Stimulated activated CD8-positive, alpha-beta memory T cell treated with anti-CD3 and anti-CD28 coated beads, Interleukin-4, amount 100 ng/mL, for 1 hour (primary cell): ENCODE measurements around the gene FLCN.
A peak's percentile ranks its signal among the peaks of the same experiment; 100 is the strongest.
"Not testable (repeated sequence)": the region's sequence is repeated elsewhere in the genome, so short reads cannot be mapped to it uniquely, and the experiment has no call there.

Source experiments
- DNase-seq, 2 donors: peaks; one replicate each; pipeline ENCODE4 v3.0.0-alpha.2; 2020; ENCODE audit warnings: low read depth in 2 of 2, low spot score in 1 of 2

FLCN gene

DNA sequence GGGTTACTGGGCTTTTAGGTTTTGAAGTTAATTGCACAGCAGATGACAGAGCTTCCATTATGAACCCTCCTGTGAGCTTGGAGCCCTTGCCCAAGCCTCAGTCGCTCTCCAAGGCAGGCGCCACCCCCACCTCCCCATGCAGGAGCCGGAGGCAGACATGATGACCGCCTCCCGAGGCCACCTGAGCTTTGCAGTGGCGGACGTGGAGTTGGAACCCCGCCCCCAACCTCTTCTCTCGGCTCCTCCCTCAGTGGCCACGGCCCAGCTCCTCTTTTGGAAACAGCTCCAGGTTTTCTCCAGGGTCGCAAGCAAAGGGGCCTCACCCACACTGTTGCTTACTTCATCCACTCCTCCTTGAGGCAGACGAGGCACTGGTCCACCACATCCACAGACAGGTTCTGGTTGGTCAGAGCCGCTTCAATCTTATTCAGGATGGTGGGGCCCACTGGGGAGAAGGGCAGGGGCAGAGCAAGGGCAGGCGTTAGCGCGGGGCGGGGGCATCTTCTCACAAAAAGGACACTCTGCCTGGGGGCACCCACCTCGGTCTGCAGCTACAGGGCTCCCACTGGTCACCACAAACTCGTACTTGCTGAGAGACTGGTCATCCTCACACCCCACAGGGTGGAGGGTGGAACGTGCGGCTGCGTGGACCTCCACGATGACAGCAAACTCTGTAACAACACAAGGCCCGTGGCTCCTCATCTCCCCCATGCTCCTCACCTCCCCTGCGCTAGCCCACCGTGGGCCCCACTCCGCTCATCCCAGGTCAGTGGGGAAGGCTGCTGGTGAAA is 22.1 kb downstream of the FLCN start:
- DNase-seq = no peak

DNA sequence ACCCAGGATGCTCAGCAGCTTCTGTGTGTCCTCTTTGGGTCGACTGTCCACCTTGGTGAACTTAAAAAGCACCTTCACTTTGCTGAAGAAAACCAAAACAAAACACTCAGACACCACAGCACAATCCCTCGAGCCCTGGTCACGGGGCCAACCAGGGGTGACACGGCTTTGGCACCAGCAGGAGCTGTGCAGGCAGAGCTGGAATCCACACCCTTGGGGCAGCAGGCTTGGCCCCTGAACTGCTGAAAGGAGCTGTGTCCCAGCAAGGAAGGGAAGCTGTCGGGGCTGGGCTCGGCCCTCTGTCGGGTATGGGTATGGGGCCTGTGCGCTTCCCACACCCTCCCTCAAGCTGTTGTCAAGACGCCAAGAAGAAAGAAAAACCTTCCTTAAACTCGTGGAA is 23.2 kb downstream of the FLCN start:
- no peak for DNase-seq

DNA sequence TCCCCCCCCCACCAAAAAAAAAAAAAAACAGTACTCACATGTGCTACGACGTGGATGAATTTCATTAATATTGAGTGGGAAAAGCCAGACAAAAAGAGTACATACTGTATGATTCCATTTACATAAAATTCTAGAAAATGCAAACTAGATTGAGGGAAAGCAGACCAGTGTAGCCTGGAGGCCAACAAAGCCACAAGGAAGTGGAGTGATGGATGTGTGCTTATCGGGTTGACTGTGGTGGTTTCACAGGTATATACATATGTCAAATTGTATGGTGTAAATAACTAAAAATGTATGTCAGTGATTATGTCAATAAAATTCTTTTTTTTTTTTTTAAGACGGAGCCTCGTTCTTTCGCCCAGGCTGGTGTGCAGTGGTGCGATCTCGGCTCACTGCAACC is 29.0 kb downstream of the FLCN start:
- no peak for DNase-seq

DNA sequence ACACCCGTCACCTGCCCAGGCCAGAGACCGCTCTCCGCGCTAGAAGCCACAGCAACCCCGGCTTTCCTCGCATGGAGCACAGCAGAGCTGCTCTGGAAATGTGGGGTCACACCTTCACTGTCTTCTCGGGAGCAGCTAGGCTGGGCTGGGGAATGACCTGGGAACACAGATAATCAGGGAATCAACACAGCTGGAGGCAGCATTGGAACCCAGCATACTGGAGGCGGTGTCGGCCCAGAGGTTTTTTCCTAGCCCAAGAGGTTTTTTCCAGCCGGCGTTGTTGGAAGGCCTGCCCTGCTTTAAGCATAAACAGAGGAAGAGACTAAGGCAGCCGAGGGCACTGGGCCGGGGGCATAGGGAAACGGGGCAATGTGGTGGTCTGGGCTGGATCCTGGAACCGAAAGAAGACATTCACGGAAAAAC is 30.0 kb downstream of the FLCN start:
- no peak for DNase-seq

DNA sequence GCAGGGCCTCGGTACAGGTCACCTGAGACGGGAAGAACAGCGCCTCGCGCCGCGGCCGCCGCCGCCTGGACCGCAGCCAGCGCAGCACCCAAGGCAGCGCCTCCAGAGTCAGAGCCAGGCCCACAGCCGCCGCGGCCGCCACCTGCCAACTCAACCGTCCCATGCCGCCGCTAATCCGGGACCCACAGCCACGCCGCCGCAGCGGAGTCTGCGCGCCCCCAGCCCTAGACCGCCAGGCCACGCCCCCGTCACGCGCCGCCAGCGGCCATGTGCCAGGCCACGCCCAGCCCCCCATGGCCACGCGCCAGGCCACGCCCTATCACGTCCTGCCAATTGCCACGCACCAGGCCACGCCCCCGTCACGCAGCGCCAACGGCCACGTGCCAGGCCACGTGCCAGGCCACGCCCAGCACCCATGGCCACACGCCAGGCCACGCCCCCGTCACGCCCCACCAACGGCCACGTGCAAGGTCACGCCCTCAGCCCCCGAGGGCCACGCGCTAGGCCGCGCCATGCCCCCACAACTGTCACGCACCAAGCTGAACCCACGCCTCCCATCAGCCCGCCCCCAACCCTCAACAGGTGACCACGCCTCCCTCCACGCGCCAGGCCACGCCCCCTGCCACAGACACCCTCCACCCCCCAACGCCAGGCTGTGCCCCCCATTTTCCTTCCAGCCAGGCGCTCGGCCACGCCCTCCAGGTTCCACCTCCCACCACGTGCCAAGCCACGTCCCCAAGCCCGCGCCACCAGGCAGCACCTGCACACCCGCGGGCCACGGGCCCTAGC is 30.6 kb downstream of the FLCN start, which contains the start of gene PLD6:
Gene PLD6 (minus strand): TSS at position 210 of the 789 bp plus-strand sequence. CDS start 47 bp downstream, at position 163.
- peak; percentile 66 to 75 for DNase-seq

DNA sequence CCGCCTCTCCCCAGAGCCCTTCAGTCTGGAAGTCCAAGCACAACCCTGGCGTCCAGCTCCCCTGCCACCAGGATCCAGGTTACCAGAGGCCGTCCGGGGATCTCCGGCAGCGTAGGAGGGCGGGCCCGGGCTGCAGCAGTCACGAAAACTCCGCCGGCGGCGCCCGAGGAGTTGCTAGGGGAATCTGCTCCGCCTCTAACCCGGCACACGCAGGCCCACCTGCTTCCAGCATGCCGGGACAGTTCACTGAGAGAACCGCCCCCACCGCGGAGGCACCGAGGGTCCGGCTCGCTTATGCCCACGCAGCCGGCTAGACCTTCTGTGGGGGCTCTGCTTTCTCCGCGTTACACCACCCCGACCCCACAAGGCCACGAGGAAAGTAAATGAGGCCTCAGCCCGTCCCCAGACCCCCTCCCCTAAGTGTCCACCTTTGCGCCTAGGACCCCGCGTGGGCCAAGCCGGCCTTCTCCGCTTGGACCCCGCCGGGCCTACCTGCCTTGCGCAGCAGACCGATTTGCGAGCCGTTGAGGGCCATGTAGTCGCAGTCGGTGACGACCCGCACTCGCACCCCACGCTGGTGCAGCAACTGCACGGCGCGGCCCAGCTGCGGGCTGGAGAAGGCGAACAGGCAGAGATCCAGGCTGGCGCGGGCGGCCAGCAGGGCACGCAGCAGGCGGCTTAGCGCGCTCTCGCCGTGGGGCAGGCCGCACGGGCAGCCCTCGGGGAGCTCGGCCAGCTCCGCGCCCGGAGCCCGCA is 31.4 kb downstream of the FLCN start:
- no peak for DNase-seq

DNA sequence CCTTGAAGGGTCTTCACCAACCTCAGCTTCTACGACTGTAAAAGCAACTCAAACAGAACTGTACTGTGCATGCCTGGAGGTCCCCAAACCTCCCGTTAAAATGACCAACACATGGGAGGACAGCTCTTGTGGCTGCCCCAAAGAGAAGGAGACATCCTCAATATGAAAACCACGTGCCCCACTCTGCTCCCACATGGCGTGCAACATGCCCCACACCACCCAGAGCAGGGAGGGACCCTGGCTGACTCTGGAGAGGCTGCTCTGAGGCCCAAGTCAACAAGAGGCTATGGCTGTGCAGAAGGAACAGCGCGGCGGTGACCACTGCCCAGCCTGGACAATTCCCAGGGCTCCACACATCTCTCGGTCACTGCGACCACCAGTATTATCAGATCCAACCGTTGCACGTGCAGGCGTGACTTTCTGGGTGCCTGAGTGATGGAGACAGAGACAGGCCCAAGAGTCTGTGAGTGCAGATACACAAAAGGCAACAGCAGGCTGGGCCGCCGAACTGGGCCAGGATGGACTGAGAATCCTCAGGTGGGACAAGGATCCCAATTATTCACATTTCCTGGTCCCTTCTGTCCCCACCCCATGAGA is 32.2 kb downstream of the FLCN start:
- DNase-seq = no peak

DNA sequence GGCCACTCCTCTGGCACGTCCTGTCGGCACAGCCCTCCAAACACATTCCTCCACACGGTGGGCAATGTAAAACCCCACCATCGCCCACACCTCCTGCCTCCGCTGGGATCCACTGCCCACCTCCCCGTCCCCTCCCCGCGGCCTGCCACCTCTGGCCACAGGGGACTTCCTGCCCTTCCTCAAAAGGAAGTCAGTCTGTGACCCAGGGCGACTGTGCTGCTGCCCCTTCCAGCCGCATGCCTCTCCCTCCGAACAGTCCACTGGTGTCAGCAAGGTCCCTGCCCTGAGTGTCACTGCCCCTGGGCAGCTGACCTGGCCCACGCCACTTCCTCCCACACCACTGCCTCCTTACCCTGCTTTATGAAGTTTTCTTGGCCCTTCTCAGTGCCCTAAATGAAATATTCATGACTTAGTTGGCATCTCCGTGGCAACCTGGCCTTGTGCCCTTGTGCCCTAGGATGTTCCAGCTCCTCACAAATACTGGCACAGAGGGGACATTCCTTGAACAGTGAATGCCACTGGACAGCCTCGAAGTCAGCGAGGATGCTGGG is 32.9 kb downstream of the FLCN start:
- DNase-seq = no peak

DNA sequence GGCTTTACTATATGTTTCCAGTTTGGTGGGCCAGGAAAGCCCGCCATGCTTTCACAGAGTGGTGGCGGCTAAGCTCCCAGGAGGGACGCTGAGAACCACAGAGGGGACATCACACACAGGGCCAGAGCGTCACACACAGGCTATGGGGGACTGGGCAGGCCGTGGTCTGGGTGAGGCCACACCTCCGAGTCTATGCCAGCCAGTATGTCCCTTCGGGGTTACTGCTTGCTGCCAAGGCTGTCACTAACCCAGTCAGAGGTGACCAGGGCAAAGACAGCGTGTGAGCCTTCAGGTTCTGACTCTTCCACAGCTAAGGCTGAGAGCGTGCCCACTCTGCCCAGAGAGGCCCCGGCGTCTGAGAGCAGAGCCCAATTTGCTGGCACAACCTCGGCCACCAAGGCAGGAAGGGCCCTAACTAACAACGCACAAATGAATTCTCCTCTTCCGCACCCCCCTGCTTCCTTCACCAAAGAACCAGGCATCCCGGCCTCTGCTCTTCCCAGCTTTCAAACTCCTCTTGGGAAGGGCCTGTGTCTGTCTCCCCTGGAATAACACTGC is 33.7 kb downstream of the FLCN start:
- no peak for DNase-seq

DNA sequence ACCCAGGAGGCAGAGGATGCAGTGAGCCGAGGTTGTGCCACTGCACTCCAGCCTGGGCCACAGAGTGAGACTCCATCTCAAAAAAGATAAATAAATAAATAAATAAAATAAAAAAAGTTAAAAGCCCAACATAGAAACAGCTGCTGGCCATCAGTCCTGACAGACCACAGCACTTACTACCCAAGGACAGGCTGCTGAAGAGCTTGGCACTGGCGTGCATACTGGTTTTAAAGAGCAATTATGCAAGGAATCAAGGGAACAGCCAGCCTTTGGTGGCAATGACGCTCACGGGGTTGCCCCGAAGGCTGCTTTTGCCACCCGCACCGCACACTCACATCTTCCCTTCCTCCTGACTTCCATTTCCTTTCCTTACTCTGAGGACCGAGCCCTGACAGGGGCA is 35.1 kb downstream of the FLCN start:
- DNase-seq = no peak

DNA sequence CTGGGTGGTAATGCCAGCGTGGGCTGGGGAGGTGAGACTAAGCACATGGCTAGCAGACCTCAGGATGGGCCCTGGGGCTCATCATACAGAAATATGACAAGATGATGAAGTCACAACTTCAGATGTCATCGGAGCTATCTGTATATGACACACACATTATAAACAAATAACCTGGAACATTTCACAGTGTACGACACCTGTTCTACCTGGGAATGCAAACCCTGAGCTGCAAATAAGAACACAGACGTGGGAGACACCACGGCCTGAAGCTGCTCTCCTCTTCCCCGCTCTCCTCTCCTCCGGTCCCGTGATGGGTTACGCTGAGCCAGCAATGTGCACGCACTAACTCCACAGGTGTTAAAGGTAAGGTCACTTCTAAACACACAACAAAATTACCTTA is 35.7 kb downstream of the FLCN start:
- no peak for DNase-seq

DNA sequence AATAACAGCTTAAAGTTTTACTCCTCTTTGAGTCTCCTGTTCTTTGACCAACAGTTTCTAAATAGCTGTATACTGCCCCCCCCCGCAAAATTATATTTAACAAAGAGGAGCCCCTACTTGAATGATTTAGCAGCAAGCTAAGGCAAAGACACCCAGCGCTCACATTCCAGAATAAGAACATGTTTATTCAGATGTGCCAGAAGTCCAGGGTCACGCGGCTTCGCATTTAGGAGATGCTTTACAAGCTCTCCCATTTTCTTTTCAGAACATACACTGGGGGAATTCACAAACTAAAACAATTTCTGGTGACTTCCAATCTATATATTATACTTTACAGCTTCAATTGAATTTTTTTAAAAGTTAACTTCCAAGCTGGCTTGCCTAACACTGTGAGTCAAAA is 36.1 kb downstream of the FLCN start:
- DNase-seq = no peak

DNA sequence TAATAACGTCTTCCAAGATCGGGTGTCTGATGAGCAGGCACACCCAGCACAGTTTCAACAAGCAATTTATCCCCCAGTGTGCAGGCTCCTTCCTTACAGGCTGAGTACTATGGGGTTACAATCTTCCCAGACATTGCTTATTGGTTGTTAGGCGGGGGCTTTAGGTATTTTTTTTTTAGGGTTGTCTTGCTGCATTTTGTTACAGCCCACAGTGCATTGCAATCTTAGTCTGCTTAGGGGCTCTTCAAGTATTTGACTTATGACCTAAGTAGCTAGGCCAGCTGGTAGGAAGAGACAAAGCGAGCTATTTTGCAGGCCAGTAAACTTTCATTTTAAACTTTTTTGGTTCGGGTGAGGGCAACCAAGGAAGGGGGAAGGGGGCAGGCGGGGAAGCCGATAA is 36.7 kb downstream of the FLCN start:
- no peak for DNase-seq

DNA sequence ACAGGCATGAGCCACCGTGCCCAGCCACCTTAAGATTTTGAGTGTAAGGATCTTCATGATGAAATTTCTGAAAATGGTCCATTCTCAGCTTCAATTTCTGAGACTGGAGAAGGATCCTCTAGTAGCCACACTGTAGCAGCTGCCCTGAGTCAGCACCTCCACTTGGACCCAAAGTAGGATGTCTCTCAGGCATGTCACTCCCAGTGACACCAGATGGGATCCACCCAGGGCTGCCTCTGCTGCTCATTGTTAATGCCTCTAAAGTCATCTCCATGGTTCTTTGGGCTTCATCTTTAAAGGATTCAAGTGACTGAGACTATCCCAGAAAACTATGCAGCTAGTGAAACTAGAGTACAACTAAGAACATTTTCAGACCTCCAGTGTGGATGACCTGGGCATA is 38.7 kb downstream of the FLCN start:
- DNase-seq = no peak

DNA sequence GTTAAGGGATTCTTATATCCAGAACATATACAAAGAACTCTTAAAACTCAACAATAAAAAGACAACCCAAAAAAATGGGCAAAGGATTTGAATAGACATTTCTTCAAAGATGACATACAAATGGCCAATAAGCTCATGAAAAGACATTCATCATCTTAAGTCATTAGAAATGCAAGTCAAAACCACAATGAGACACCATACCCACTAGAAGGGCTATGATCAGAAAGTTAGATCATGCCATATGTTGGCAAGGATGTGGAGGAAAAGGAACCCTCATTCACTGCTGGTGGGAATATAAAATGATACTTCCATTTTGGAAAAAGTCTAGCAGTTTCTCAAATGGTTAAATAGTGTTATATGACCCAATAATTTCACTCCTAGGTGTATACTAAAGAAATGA is 40.2 kb downstream of the FLCN start:
- no peak for DNase-seq

DNA sequence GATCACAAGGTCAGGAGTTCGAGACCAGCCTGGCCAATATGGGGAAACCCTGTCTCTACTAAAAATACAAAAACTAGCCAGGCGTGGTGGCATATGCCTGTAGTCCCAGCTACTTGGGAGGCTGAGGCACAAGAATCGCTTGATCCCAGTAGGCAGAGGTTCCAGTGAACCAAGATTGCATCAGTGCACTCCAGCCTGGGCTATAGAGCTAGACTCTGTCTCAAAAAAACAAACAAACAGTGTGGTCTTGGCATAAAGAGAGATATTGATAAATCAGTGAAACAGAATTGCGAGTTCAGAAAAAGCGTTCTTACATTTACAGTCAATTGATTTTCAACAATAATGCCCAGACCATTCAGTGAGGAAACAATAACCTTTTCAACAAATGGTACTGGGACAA is 41.5 kb downstream of the FLCN start:
- not testable (repeated sequence) for DNase-seq

DNA sequence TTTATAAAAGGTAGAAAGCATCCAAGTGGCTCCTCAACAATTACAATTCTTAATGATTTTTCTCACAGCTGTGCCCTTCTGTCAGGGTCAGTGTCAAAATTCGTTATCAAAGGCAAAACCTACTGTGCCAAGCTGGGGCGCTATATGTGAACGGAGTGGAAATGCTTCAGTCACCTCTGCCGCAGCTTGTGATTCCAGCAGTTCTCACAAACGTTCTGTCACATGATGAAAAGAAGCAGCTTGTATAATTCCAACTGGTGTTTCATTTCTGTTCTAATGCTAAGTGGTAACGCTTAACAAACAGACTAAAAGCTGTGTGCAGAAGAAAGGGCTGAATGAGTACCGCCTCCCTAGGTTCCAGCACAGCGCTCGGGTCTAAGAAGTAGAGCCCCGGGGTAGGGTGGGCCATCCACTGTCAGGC is 45.0 kb downstream of the FLCN start:
- no peak for DNase-seq

DNA sequence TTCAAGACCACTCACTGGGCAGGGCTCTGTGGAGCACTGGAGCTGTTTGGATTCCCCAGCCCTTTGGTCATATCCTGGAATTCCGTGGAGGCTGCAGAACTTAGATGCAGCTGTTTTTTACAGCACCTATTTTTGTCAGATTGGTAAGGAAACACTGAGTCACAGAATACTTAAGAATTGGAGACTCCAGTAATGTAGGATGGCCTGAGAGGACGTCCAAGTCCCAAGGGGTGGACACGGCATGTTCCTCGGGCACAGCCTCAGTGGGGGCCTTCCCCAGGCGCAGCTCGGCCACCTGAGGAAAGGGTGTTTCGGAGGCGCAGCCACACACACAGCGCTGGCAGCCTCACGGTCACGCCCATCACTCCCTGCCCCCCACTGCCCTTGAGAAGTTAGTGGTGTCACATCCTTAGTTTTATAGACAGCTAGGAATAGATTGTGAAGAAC is 45.6 kb downstream of the FLCN start:
- no peak for DNase-seq

DNA sequence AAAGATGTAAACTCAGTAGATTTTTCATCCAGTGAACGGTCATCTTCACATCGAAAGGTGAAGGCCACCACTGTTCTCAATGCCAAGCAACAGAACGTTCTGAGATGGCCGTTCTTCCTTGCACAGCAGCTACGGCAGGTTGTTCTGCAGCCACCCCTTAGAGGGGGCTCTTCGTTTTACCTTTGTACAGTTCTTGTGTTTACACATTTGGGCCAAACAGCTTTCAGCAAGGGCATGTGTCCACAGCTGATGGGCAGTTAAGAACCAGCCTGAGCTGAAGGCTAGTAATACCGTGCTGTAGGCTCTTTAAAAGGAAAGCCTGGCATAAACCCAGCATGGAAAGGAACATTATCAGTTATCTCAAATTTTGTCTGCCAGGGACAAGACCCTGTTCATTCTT is 46.8 kb downstream of the FLCN start:
- no peak for DNase-seq

DNA sequence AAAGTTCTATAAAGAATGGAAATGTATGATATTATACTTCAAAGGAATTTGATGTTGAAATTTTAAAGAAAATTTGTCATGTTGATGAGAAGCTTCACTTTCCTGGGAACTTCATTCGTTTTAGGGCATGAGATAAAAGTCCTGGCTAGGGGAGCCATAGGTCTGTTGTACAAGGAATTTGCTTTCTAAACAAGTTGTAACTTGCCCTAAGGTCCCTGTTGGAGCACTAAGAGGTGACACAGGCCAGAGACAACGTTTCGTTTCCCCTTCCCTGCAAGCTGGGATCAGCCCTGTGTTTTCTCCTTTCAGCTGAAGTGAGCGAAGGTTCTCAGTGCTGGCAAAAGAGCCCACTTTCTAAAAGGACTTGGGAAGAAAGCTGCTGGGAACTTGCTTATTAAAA is 47.4 kb downstream of the FLCN start:
- no peak for DNase-seq

DNA sequence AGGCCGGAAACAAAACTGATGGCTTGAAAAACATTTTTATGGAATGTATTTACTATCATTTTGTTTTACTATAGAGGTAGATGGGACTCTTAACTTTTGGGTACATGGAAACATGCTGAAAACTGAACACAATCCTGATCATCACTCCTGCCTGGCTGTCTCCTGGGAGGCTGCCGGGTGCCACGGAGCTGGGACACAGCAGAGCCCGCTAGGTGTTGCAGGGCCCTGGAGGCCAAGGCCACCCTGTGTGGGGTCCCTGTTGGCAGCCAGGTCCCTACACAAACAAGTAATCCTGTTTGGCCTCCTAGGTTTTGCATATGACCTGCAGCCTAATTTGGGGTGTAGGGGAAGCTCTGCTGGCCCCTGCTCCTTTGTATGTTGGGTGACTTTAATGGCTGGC is 48.4 kb downstream of the FLCN start:
- no peak for DNase-seq
